Esophagus muscularis mucosa (tissue), 4 donors: Measurements from ENCODE around the gene MRPL1. TPM values are rescaled to one million over a fixed set of nuclear protein-coding genes. Genes with fewer than 3 reads are reported as not detected.
"Not testable (repeated sequence)": the region's sequence is repeated elsewhere in the genome, so short reads cannot be mapped to it uniquely, and the experiment has no call there.

Experiments used
- DNase-seq: peaks from one replicate; pipeline ENCODE4 v3.0.0-alpha.2; 2017; ENCODE audit errors: extremely low spot score
- H3K27ac ChIP-seq, 4 donors: fragments of 200-600 bp; sonication (generic); replicated peaks in 1 of 4; 1 replicate in 3 of 4; 2 replicates in 1 of 4; pipeline ENCODE4 v1.5.1; 2016 to 2019; ENCODE audit warnings: mild to moderate bottlenecking in 1 of 4
- H3K27me3 ChIP-seq, 4 donors: fragments of 200-600 bp; sonication (generic); one replicate each; pipeline versions ENCODE4 v1.5.1 to v1.6.0; 2016 to 2019
- H3K36me3 ChIP-seq, 4 donors: fragments of 200-600 bp; sonication (generic); one replicate each; pipeline ENCODE4 v1.5.1; 2016 to 2019
- H3K4me1 ChIP-seq, 4 donors: fragments of 200-600 bp; sonication (generic); one replicate each; pipeline ENCODE4 v1.5.1; 2016 to 2019
- H3K4me3 ChIP-seq, 4 donors: fragments of 200-600 bp; sonication (generic); 1 replicate in 2 of 4; 2 replicates in 2 of 4; pipeline ENCODE4 v1.5.1; 2016 to 2019; ENCODE audit warnings: mild to moderate bottlenecking in 4 of 4, moderate library complexity in 1 of 4
- H3K9me3 ChIP-seq, 4 donors: fragments of 200-600 bp; sonication (generic); 1 replicate in 3 of 4; 2 replicates in 1 of 4; pipeline ENCODE4 v1.5.1; 2016 to 2019
- CTCF ChIP-seq, 3 experiments: fragments of 200-600 bp in 2 of 3; fragments of 450-650 bp in 1 of 3; sonication (generic) in 2 of 3; IDR thresholded peaks; one replicate each; pipeline ENCODE4 v1.5.1; 2017 to 2019; ENCODE audit warnings: antibody characterized with exemption in 3 of 3, mild to moderate bottlenecking in 2 of 3, moderate library complexity in 1 of 3
- EP300 ChIP-seq: sonication (generic); formaldehyde crosslinking; IDR thresholded peaks from one replicate; pipeline ENCODE4 v1.6.1; 2017; ENCODE audit warnings: antibody characterized with exemption
- POLR2A ChIP-seq: fragments of 450-650 bp; IDR thresholded peaks from one replicate; pipeline ENCODE4 v1.6.1; 2017; ENCODE audit warnings: antibody characterized with exemption, moderate library complexity, mild to moderate bottlenecking, low read depth
- POLR2AphosphoS5 ChIP-seq, 2 donors: sonication (generic); formaldehyde crosslinking; IDR thresholded peaks; one replicate each; pipeline ENCODE4 v1.6.1; 2017; ENCODE audit warnings: antibody characterized with exemption in 2 of 2
- WGBS: methylation state at CpG from one replicate; pipeline ENCODE4 v1.1.5; 2018; 5-methylcytosine and 5-hydroxymethylcytosine counted together
- intact Hi-C: fragments of 100-400 bp; cut with DNase I; formaldehyde crosslinking; loops from one replicate; pipeline ENCODE4 v1.15.1; 2023
- total RNA-seq, 4 donors: library from RNA; depleted of rRNA; stranded (reverse); fragments of >200 nt; gene quantifications; one replicate each; pipeline versions ENCODE4 v1.1.0 to v1.2.1, GENCODE V29; 2016

Gene MRPL1
- total RNA-seq, 4 donors from 2014 or later, result 16.6 to 28.2 (median 19.5) TPM

- WGBS, result 89% methylated on average over 5 of the region's 5 CpGs
- H3K4me3 ChIP-seq, result no peak overlapping the region
- intact Hi-C loops, result no loop called here
Measured at GRCh38 chr4:77960367-77960766, 97.7 kb downstream of the MRPL1 start.

GRCh38 chr4:77963004-77963403 lies 100.4 kb downstream of the MRPL1 start:
- Histone ChIP-seq H3K36me3 (no peaks in the 10 kb centered on the region), H3K4me1 (peaks cover 0 to 4% (median 0%) of the 10 kb centered on the region in 4 donors), H3K9me3 (no peaks in the 10 kb centered on the region), H3K27ac (no peak overlapping the region), H3K27me3 (no peaks in the 10 kb centered on the region), H3K4me3 (no peak overlapping the region)
- no peak for TF ChIP-seq POLR2AphosphoS5 (IDR thresholded peaks at IDR 0.05)
- no peak for TF ChIP-seq CTCF (IDR thresholded peaks at IDR 0.05)
- TF ChIP-seq POLR2A, result no peak
- TF ChIP-seq EP300, result no peak
- intact Hi-C loops, result no loop called here
- DNase-seq, result no peak
- 91% methylated on average over 2 of the region's 2 CpGs for WGBS

More at GRCh38 chr4:77960367-77960766, 97.7 kb downstream of the MRPL1 start:
- Histone ChIP-seq H3K9me3 (no peaks in the 10 kb centered on the region), H3K27me3 (no peaks in the 10 kb centered on the region), H3K27ac (no peak overlapping the region), H3K4me1 (peaks cover 0 to 4% (median 0%) of the 10 kb centered on the region in 4 donors), H3K36me3 (no peaks in the 10 kb centered on the region)
- no peak for DNase-seq
- TF ChIP-seq POLR2AphosphoS5 (IDR thresholded peaks at IDR 0.05) (no peak), CTCF (IDR thresholded peaks at IDR 0.05) (no peak), POLR2A (no peak), EP300 (no peak)

- WGBS, result 93% methylated on average over 1 of the region's 1 CpG
- not testable (repeated sequence) for H3K9me3 ChIP-seq, DNase-seq
Measured at GRCh38 chr4:77973657-77974056, 111.0 kb downstream of the MRPL1 start.

GRCh38 chr4:77982900-77983540 lies 120.4 kb downstream of the MRPL1 start:
- H3K4me3 ChIP-seq, H3K27me3 ChIP-seq, intact Hi-C loops, H3K36me3 ChIP-seq, H3K27ac ChIP-seq, DNase-seq, H3K4me1 ChIP-seq, H3K9me3 ChIP-seq: not testable (repeated sequence)
- 87% methylated on average over 6 of the region's 6 CpGs for WGBS

More at GRCh38 chr4:77973657-77974056, 111.0 kb downstream of the MRPL1 start:
- intact Hi-C loops, H3K27me3 ChIP-seq, H3K4me1 ChIP-seq, H3K27ac ChIP-seq, H3K4me3 ChIP-seq, H3K36me3 ChIP-seq: not testable (repeated sequence)

- H3K9me3 ChIP-seq, H3K4me1 ChIP-seq, H3K27ac ChIP-seq, H3K4me3 ChIP-seq, H3K27me3 ChIP-seq, intact Hi-C loops, H3K36me3 ChIP-seq, DNase-seq: not testable (repeated sequence)
- WGBS, result over 99% methylated on average over 17 of the region's 44 CpGs
Measured at GRCh38 chr4:77983612-77984311, 121.1 kb downstream of the MRPL1 start.

- H3K36me3 ChIP-seq, result no peaks in the 10 kb centered on the region
- H3K27me3 ChIP-seq, result no peaks in the 10 kb centered on the region
- TF ChIP-seq POLR2AphosphoS5 (IDR thresholded peaks at IDR 0.05), result no peak
- TF ChIP-seq POLR2A, result no peak
- no peak for TF ChIP-seq EP300
- no peak for TF ChIP-seq CTCF (IDR thresholded peaks at IDR 0.05)
- no peak for DNase-seq
- H3K4me1 ChIP-seq, result peaks cover 3 to 7% (median 5%) of the 10 kb centered on the region in 4 donors
- intact Hi-C loops, result no loop called here
- no peaks in the 10 kb centered on the region for H3K9me3 ChIP-seq
- H3K27ac ChIP-seq, result no peak overlapping the region
- H3K4me3 ChIP-seq, result no peak overlapping the region
Measured at GRCh38 chr4:77989968-77990367, 127.3 kb downstream of the MRPL1 start.
